Heart right ventricle (tissue), 16 donors: Measurements from ENCODE around the gene OR51F2. TPM values are rescaled to one million over a fixed set of nuclear protein-coding genes. Genes with fewer than 3 reads are reported as not detected.
A peak's percentile ranks its signal among the peaks of the same experiment; 100 is the strongest.
"Not testable (repeated sequence)": the region's sequence is repeated elsewhere in the genome, so short reads cannot be mapped to it uniquely, and the experiment has no call there.

Experiments
- ATAC-seq, 8 donors: fragments of 200-7000 bp; cut with Tn5 transposase; one replicate each; pipeline ENCODE4 v1.9.1; 2020; ENCODE audit warnings: mild to moderate bottlenecking in 8 of 8, moderate library complexity in 8 of 8, moderate number of reproducible peaks in 1 of 8
- DNase-seq, 2 donors: peaks; one replicate each; pipeline ENCODE4 v3.0.0-alpha.2; 2020
- H3K27ac ChIP-seq, 10 donors: fragments of 200-600 bp; sonication (generic) in 2 of 10; one replicate each; pipeline versions ENCODE4 v1.5.0 to v1.8.0; 2020 to 2022; ENCODE audit warnings: mild to moderate bottlenecking in 3 of 10
- H3K27me3 ChIP-seq, 7 donors: fragments of 200-600 bp; one replicate each; pipeline ENCODE4 v1.8.0; 2021 to 2022; ENCODE audit warnings: mild to moderate bottlenecking in 2 of 7
- H3K36me3 ChIP-seq, 9 donors: fragments of 200-600 bp; sonication (generic) in 1 of 9; one replicate each; pipeline versions ENCODE4 v1.5.0 to v1.8.0; 2020 to 2022; ENCODE audit warnings: mild to moderate bottlenecking in 2 of 9
- H3K4me1 ChIP-seq, 9 donors: fragments of 200-600 bp; sonication (generic) in 1 of 9; one replicate each; pipeline versions ENCODE4 v1.5.0 to v1.8.0; 2020 to 2022; ENCODE audit warnings: mild to moderate bottlenecking in 4 of 9
- H3K4me3 ChIP-seq, 10 donors: fragments of 200-600 bp; sonication (generic) in 2 of 10; one replicate each; pipeline versions ENCODE4 v1.5.0 to v1.8.0; 2020 to 2022; ENCODE audit warnings: mild to moderate bottlenecking in 7 of 10, moderate library complexity in 2 of 10
- H3K9me3 ChIP-seq, 11 donors: fragments of 200-600 bp in 10 of 11; sonication (generic) in 2 of 11; one replicate each; pipeline versions ENCODE4 v1.5.0 to v1.8.0; 2013 to 2022; ENCODE audit warnings: mild to moderate bottlenecking in 2 of 11, control low read depth in 1 of 11, moderate library complexity in 1 of 11
- CTCF ChIP-seq, 9 donors: fragments of 200-600 bp; sonication (generic) in 2 of 9; IDR thresholded peaks; one replicate each; pipeline versions ENCODE4 v1.5.0 to v1.8.0; 2021 to 2022; ENCODE audit warnings: antibody characterized with exemption in 9 of 9, mild to moderate bottlenecking in 5 of 9, moderate library complexity in 1 of 9
- WGBS, 2 donors: extraction: QIAGEN DNeasy Blood & Tissue Kit; methylation state at CpG; one replicate each; pipeline ENCODE4 v1.1.7; 2013; ENCODE audit warnings: inconsistent platforms in 1 of 2; 5-methylcytosine and 5-hydroxymethylcytosine counted together
- intact Hi-C, 10 donors: fragments of 100-400 bp; cut with DNase I; formaldehyde crosslinking; loops; one replicate each; pipeline versions ENCODE4 v1.11.1 to v1.14.2; 2022
- polyA plus RNA-seq, 2 donors: library from polyadenylated mRNA; stranded (reverse); fragments of 200-250 nt; gene quantifications; one replicate each; pipeline ENCODE4 v1.2.3, GENCODE V29; 2013
- total RNA-seq, 10 donors: library from RNA; stranded (reverse); fragmentation: NEBNext Ultra II Directional in 3 of 10; extraction: Animal tissue kit (Norgen Biotek cat#: 25700) in 3 of 10; gene quantifications; one replicate each; pipeline versions ENCODE4 v1.2.1 to v1.2.4, GENCODE V29; 2021 to 2023
- donor health status: Arrhythmogenic right ventricular cardiomyopathy.
- donor health status: ischemic (EF 13 %, LVEDD 7.1; RV severe dilation, severe dysfunction).
- donor health status: healthy with polysubstance abuse.
- donor health status: DM: no; HTN: yes; CAD: no.
- donor health status: DM: no; HTN: no; CAD: no.
- donor health status: ischemic (EF 25% LVEDD 6.9; RV normal size, moderate dysfunction).
- donor health status: ischemic (EF 25% LVEDD 5.7; RV mildly dilated, moderate dysfunction).
- donor health status: healthy.
- donor health status: DM: yes; HTN: yes; CAD: no.
- donor health status: Ischemic cardiomyopathy.
- donor health status: ischemic (EF 35%, LVEDD 5.7; RV mildly dilated, moderate dysfunction).
- donor health status: nonischemic (EF 11% LVEDD 7.7; RV severe dilation, severe dysfunction).
- donor health status: DM: yes; HTN: yes; CAD: no.
- donor health status: PGD.
- donor health status: ischemic (EF 29% LVEDD 5.4; RV normal size, mild dysfunction).
- donor health status: nonischemic (EF 23%, LVEDD 6.1; RV moderate dilation, normal function).

The OR51F2 gene
- total and polyA plus RNA-seq, 12 donors, result not detected

- WGBS, 2 donors, result 74 to 78% methylated on average over 9 of the region's 9 CpGs
- ATAC-seq (no peak), DNase-seq (no peak)
- no peaks in the 10 kb centered on the region for H3K36me3 ChIP-seq
- H3K4me1 ChIP-seq, result peaks cover 0 to 8% (median 0%) of the 10 kb centered on the region in 9 donors
- no peak within 1 kb of the TSS for H3K4me3 ChIP-seq
- intact Hi-C loops, result no loop called here
- TF ChIP-seq CTCF (IDR thresholded peaks at IDR 0.05), result no peak
- no peaks in the 10 kb centered on the region for H3K9me3 ChIP-seq
- H3K27ac ChIP-seq, result no peak within 1 kb of the TSS
- no peaks in the 10 kb centered on the region for H3K27me3 ChIP-seq
These were observed 27.9 kb downstream of the OR51F2 start, which contains the start of gene OR51S1 for GRCh38 chr11:4848908-4849532. OR51S1 (minus strand) TSS chr11:4849208; CDS start chr11:4849208, 0 bp downstream.

GRCh38 chr11:4851033-4851432 is 29.9 kb downstream of the OR51F2 start:
- H3K4me1 ChIP-seq, result peaks cover 0 to 8% (median 0%) of the 10 kb centered on the region in 9 donors
- ATAC-seq, result peak in 7 of 8 donors; percentile 30 to 94 (median 82)

GRCh38 chr11:4854286-4854685 is 33.2 kb downstream of the OR51F2 start:
- H3K4me3 ChIP-seq, ATAC-seq, intact Hi-C loops, DNase-seq, H3K36me3 ChIP-seq, H3K27ac ChIP-seq, H3K9me3 ChIP-seq, H3K27me3 ChIP-seq, H3K4me1 ChIP-seq: not testable (repeated sequence)
- WGBS, 2 donors, result 91 to 93% methylated on average over 7 of the region's 7 CpGs

More at GRCh38 chr11:4851033-4851432, 29.9 kb downstream of the OR51F2 start:
- Histone ChIP-seq H3K9me3 (no peaks in the 10 kb centered on the region), H3K4me3 (peak overlapping the region in 1 of 10 donors; percentile 14), H3K36me3 (no peaks in the 10 kb centered on the region), H3K27ac (no peak overlapping the region), H3K27me3 (no peaks in the 10 kb centered on the region)
- 5 to 7% methylated on average over 4 of the region's 4 CpGs for WGBS, 2 donors
- intact Hi-C loops, result no loop called here
- TF ChIP-seq CTCF (IDR thresholded peaks at IDR 0.05), result no peak
- peak in 1 of 2 donors; percentile 29 for DNase-seq

- TF ChIP-seq CTCF (IDR thresholded peaks at IDR 0.05), result no peak
- H3K4me3 ChIP-seq, result no peak overlapping the region
- peaks cover 0 to 7% (median 0%) of the 10 kb centered on the region in 9 donors for H3K4me1 ChIP-seq
- no peak overlapping the region for H3K27ac ChIP-seq
- intact Hi-C loops, result no loop called here
- H3K9me3 ChIP-seq, result peaks cover 0 to 13% (median 0%) of the 10 kb centered on the region in 11 donors
- ATAC-seq (no peak), DNase-seq (no peak)
- H3K36me3 ChIP-seq, result no peaks in the 10 kb centered on the region
- no peaks in the 10 kb centered on the region for H3K27me3 ChIP-seq
These were observed 41.5 kb downstream of the OR51F2 start for GRCh38 chr11:4862447-4863236.
